ENCODE results near the gene TSACC. TPM values are rescaled to one million over a fixed set of nuclear protein-coding genes. Genes with fewer than 3 reads are reported as not detected.

The TSACC gene
- total RNA-seq, 4 donors from 2014 or later = not detected

DNA sequence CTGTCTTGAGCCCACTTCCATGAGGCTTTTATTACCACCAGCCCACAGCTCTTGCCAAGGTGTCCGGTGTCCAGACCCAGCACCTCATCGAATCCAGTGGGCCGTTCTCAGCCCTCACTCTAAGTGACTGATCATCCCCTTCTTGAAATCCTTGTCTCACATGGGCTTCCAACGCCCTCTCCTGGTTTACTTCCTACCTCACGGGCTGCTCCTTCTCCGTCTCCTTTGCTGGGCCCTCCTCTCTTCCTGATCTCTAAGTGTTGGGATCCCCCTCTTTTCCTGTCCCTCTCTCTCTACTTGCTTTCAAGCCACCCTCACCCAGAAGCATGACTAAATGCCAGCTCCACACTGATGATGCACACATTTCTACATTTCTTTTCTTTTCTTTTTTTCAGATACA is 21.6 kb downstream of the TSACC start:
- intact Hi-C loops (cut with DNase I) = no loop called here
- H3K27ac ChIP-seq (replicated peaks in 1 of 4) = no peak overlapping the region
- no peak overlapping the region for H3K4me3 ChIP-seq
- H3K36me3 ChIP-seq = no peaks in the 10 kb centered on the region
- H3K4me1 ChIP-seq = peaks cover 0 to 5% (median 3%) of the 10 kb centered on the region in 4 donors
- TF ChIP-seq POLR2A (IDR thresholded peaks at IDR 0.05; ENCODE audit: low read depth) (no peak), EP300 (IDR thresholded peaks at IDR 0.05) (no peak), POLR2AphosphoS5 (IDR thresholded peaks at IDR 0.05) (no peak)
- TF ChIP-seq, protein P1, sequence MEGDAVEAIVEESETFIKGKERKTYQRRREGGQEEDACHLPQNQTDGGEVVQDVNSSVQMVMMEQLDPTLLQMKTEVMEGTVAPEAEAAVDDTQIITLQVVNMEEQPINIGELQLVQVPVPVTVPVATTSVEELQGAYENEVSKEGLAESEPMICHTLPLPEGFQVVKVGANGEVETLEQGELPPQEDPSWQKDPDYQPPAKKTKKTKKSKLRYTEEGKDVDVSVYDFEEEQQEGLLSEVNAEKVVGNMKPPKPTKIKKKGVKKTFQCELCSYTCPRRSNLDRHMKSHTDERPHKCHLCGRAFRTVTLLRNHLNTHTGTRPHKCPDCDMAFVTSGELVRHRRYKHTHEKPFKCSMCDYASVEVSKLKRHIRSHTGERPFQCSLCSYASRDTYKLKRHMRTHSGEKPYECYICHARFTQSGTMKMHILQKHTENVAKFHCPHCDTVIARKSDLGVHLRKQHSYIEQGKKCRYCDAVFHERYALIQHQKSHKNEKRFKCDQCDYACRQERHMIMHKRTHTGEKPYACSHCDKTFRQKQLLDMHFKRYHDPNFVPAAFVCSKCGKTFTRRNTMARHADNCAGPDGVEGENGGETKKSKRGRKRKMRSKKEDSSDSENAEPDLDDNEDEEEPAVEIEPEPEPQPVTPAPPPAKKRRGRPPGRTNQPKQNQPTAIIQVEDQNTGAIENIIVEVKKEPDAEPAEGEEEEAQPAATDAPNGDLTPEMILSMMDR (IDR thresholded peaks at IDR 0.05) = no peak
- peaks cover 0 to 79% (median 9%) of the 10 kb centered on the region in 4 donors for H3K27me3 ChIP-seq
- no peak for DNase-seq (ENCODE audit: extremely low spot score)
- H3K9me3 ChIP-seq = no peaks in the 10 kb centered on the region
- WGBS = 49% methylated on average over 6 of the region's 6 CpGs

DNA sequence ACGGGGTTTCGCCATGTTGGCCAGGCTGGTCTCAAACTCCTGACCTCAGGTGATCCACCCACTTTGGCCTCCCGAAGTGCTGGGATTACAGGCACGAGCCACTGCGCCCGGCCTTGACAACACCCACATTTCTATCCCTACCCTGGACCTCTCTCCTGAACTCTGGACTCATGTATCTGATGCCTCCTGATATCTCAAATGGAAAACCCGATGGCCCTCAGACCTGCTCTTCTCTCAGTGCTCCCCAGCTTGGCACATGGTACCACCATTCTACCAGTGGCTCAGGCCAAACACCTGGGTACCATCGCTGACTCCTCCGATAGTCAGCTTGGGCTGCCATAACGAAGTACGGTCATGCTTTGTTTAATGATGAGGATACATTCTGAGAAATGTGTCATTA is 22.2 kb downstream of the TSACC start:
- intact Hi-C loops (cut with DNase I) = no loop called here
- Histone ChIP-seq H3K4me1 (peaks cover 0 to 5% (median 3%) of the 10 kb centered on the region in 4 donors), H3K4me3 (no peak overlapping the region), H3K36me3 (no peaks in the 10 kb centered on the region), H3K27me3 (peaks cover 0 to 78% (median 9%) of the 10 kb centered on the region in 4 donors), H3K27ac (replicated peaks in 1 of 4) (no peak overlapping the region), H3K9me3 (no peaks in the 10 kb centered on the region)
- TF ChIP-seq POLR2A (IDR thresholded peaks at IDR 0.05; ENCODE audit: low read depth) (no peak), POLR2AphosphoS5 (IDR thresholded peaks at IDR 0.05) (no peak), EP300 (IDR thresholded peaks at IDR 0.05) (no peak)
- TF ChIP-seq, protein P1 (IDR thresholded peaks at IDR 0.05) = no peak
- WGBS = 90% methylated on average over 11 of the region's 11 CpGs
- no peak for DNase-seq (ENCODE audit: extremely low spot score)

DNA sequence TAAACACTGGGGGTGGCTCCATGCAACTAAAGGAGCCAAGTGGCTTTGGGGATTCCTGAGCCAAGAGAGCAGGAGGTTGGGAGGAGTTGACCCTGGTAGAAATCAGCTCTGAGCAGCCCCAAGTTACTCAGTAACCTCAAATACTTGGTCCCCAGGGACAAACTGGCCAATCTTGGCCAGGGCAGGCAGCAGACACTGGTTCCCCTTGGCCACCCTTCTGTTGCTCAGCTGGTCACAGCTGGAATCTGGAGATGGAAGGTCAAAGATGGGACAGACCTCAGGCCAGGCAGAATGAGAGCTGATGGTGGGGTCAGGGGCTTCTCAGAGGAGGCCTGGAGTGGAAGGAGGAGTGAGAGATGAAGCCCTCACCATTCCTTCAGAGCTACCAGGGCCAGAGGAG is 27.4 kb downstream of the TSACC start:
- Histone ChIP-seq H3K36me3 (no peaks in the 10 kb centered on the region), H3K9me3 (no peaks in the 10 kb centered on the region), H3K27me3 (peaks cover 0 to 77% (median 10%) of the 10 kb centered on the region in 4 donors), H3K4me1 (peaks cover 0 to 11% (median 9%) of the 10 kb centered on the region in 4 donors), H3K4me3 (no peak overlapping the region), H3K27ac (replicated peaks in 1 of 4) (no peak overlapping the region)
- TF ChIP-seq POLR2AphosphoS5 (IDR thresholded peaks at IDR 0.05) (no peak), EP300 (IDR thresholded peaks at IDR 0.05) (no peak), POLR2A (IDR thresholded peaks at IDR 0.05; ENCODE audit: low read depth) (no peak)
- TF ChIP-seq, protein P1 (IDR thresholded peaks at IDR 0.05) = no peak
- intact Hi-C loops (cut with DNase I) = no loop called here
- no peak for DNase-seq (ENCODE audit: extremely low spot score)

DNA sequence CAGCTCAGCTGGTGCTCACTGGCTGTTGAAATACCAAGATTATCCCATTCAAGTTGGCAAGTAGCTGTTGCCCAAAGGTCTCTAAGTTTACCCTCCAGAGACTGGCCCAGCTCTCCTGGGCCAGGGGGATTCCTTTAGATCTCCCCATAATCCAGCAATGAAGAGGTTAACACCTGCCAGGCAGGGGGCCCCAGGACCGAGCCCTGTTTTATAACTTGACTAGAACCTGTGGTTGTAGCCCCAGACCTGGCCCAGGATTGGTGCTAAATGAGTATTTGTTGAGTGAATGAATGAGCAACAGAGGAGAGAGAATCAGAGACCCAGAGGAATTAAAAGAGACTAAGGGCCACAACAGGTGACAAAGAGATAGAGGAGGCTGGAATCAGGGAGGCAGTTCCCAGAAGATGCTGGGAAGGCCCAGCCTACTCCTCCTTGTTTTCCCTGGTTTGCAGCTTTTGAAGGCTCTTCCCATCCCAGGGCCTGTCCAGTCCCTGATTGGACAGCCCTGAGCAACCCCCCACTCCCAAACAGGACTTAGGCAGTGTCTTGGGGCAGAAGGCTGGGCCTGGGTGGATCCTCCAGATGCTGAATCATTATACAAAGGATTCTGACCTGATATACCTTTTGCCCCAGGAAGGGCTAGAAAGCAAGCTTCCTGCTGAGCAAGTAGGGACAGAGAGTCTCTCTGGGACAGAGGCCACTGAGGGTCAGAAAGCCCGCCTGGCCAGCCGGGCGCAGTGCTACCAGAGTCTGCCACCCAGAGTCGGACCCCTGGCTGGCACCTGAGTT is 28.2 kb downstream of the TSACC start:
- Histone ChIP-seq H3K4me3 (no peak overlapping the region), H3K27ac (replicated peaks in 1 of 4) (no peak overlapping the region), H3K36me3 (no peaks in the 10 kb centered on the region), H3K4me1 (peaks cover 0 to 11% (median 9%) of the 10 kb centered on the region in 4 donors), H3K27me3 (peaks cover 0 to 78% (median 12%) of the 10 kb centered on the region in 4 donors), H3K9me3 (no peaks in the 10 kb centered on the region)
- intact Hi-C loops (cut with DNase I) = no loop called here
- TF ChIP-seq POLR2A (IDR thresholded peaks at IDR 0.05; ENCODE audit: low read depth) = no peak
- no peak for TF ChIP-seq POLR2AphosphoS5 (IDR thresholded peaks at IDR 0.05)
- TF ChIP-seq, protein P1 (IDR thresholded peaks at IDR 0.05) = no peak
- no peak for TF ChIP-seq EP300 (IDR thresholded peaks at IDR 0.05)
- no peak for DNase-seq (ENCODE audit: extremely low spot score)
- 89% methylated on average over 5 of the region's 5 CpGs for WGBS

All from esophagus muscularis mucosa (tissue), 4 donors.